DMS79 (cell line): ENCODE results near the gene ATP11B.

ENCODE experiments used
- DNase-seq: peaks from one replicate; lab custom pipeline; 2025; lab: John Stamatoyannopoulos, UW

ATP11B gene

DNA sequence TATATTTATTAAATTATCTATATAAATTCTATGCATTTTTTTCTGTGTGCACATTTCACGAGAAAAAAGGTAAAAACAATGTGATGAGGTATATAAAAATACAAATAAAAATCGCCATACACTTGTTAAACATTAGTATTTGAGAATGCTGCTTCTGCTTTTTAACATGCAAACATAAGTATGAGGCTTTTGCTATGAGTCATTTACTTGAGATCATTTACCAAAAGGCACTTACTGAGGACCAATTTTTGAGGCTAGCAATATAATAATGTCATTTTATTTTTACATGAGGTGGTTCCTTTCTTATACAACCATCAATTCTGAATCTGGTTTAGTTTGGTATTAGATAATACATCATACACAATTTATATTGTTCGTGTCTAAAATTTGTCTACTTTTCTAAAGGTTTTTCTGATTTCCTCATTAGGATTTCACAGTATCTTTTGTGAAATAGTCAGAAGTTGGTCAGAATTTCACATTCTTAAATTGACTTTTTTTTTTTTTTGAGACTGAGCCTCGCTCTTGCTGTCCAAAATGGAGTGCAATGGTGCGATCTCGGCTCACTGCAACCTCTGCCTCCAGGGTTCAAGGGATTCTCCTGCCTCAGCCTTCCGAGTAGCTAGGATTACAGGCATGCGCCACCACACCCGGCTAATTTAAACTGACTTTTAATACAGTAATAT lies 161.4 kb downstream of the ATP11B start:
- no peak for DNase-seq

DNA sequence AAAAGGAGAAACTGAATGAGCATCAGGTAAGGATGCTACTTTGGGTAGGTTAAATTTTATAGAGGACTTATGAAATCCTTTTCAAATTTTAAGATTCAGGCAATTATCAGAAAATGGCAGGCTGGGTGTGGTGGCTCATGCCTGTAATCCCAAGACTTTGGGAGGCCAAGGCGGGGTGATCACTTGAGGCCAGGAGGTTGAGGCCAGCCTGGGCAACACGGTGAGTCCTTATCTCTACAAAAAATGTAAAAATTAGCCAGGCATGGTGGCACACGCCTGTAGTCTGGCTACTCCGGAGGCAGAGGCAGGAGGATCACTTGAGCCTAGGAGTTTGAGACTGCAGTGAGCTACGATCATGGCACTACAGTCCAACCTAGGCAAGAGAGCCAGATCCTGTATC lies 163.9 kb downstream of the ATP11B start:
- DNase-seq: no peak

DNA sequence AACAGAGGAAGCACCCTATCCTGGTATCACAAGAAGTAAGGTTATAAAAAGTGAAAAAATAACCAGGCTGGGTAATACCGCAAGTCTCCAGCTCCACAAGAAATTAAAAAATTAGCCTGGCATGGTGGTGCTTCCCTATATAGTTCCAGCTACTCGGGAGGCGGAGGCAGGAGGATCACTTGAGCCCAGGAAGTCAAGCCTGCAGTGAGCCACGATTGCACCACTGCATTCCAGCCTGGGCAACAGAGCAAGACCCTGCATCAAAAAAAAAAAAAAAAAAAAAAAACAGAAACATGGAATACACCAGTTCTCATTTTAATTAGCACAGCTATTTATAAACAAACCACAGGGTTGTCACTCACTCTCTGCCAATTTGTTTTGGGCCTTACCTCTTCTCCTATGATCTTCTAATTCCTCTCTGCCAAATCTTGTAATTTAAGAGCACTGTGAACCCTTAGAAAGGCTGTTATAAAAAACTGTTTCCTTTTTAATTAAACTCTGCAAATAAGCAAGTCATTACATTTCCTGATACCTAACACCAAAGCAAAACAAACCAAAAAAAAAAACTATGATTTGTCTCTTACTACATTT lies 164.5 kb downstream of the ATP11B start:
- no peak for DNase-seq

DNA sequence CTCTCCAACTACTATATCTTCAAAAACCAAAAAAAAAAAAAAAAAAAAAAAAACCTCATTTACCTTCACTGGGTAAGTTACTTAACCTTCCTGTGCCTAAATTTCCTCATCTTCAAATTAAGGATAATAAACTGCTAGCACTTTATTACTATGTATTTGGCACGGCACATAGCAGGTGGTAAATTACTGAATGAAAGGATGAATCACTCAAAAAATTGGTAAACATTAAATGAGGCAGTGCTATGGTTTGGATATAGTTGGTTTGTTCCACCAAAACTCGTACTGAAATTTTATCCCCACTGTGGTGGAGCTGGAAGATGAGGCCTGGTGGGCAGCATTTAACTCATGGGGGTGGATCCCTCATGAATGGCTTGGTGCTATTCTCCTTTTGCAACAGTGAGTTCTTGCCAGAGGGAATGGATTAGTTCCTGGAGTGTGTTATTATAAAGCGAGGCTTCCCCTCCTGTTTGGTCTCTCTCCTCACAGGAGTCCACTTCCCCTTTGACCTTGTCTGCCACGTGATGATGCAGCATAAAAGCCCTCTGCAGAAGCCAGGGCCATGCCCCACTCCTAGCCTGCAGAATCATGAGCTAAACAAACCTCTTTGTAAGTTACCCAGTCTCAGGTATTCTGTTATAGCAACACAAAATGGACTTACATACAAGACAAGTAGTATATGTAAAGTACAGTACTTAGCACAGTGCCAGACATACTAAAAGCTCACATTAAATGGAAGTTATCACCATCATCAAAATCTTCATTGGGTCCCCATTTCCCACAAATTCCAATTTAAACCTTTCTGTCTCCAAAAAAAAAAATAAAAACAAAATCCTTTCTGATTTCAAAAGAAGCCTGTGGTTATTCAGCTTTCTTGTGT lies 166.4 kb downstream of the ATP11B start:
- no peak for DNase-seq

DNA sequence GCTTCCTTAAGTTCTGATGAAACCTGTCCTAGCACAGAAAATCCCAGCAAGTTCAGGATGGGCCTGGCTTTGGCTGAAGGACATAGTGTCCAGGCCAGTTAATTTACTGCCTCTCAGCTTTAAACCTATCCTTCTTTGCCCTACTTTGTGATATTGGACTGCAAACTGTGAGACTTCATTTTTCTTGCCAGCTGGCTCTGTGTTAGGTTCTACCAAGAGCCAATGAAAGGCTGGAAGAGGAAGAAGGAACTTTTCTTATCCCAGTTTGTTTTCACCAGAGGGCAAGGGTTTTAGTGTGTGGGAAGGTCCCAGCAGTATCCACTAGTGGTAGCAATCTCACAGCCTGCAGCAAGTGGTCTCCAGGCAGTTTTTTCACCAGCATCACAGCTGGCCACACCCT lies 168.9 kb downstream of the ATP11B start:
- no peak for DNase-seq

DNA sequence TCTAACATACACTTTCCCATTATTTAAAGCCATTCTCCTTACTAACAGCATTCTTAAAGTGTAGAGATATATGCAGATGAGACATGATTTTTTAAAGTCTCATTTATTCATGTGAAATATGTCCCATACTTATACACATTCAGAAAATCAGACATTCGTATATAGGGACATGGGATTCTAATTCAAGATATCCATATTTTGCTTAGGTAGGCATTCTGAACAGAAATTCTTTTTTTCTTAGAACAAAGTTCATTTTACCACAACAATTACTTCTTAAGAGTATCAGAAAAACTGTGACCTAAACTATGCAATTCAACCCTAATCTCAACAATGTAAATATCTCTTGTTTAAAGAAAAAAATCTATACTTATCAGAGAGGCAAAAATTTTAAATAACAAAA lies 170.9 kb downstream of the ATP11B start:
- DNase-seq: no peak

DNA sequence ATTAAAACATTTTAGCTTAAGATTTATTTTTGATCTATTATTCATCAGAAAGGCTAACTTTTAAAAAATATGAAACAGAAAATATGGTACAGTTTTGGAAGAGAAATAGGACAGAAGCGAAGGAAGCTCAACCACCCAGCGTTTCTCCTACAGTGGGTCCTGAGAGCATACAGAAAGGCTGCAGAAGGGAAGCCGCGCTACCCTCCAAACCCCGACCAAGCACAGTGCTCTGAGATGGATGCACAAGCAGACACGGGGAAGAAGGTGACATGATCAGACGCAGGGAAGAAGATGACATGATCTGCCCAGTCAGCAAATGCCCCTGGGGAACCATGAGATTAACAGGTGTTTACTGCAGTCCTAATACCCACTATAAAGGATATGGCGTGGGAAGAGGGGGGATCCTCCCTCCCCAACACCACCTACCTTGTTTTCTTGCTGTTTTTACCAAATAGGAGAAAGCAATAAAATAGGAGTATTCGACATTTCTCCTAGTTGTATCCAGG lies 172.6 kb downstream of the ATP11B start:
- no peak for DNase-seq

DNA sequence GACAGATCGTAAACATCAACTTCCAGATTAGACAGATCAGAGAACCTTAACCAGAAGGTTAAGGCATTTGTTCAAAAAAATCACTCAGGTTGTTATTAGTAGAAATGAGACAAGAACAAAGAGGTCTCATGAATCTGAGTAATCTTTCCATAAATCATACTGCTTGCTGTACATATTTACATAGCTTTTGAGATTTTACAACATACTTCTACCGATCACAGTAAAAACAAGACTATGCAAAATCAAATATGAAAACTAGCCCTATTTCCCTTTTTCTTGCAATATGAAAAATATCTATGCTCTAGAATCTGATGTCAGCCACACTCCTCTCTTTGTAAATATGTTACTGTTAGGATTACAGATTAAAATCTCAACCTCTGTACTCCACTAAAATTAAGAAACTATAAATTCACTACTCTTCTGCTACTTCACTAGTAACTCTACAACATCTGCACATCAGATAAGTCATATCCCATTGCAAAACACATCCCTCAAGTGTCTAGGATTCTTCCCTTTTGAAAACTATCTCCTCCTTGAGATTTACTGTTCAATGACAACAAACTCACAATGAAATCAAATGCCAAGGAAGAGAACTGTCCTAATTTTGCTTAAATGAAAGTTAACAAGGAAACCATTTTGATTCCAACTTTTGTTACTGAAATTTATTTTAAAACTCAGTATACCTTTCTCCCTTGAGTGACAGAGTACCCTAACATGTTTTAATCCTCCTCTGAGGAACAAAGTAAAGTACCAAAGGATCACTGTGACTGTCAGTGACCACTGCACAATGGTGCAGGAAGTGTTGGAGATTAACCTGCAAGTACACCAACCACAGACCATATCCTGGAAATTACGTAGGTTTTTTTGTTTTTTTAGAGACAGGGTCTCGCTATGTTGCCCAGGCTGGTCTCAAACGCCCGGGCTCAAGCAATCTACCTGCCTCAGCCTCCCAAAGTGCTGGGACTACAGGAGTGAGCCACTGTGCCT lies 174.2 kb downstream of the ATP11B start:
- DNase-seq: no peak

DNA sequence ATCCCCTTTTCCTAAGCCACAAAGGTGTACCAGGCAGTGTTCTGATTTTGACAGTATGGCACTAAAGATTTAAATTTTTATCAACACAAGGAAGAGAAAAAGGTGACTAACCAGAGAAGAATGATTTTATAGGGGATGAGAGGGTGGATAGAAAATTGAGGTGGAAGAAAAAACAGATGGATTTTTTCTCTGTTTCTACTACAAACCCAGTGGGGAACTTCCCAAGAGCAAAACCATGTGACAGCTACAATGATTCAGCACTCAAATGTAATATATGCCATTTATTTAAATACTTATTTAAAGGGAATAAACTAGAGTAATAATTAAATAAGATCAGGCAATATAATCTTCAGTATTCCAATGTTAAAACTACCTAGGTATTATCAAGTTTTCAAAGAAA lies 176.0 kb downstream of the ATP11B start:
- no peak for DNase-seq

DNA sequence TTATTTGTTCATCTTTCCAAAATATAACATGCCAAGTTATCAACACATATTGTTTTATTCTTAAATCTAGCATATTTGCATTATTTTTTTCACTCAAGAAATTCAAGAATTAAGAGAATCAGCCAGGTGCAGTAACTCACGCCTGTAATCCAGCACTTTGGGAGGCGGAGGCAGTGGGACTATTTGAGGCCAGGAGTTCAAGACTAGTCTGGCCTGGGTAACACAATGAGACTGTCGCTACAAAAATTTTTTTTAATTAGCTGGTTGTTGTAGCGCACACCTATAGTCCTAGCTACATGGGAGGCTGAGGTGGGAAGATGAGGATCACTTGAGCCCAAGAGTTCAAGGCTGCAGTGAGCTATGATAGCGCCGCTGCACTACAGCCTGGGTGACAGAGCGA lies 176.5 kb downstream of the ATP11B start:
- DNase-seq: no peak

DNA sequence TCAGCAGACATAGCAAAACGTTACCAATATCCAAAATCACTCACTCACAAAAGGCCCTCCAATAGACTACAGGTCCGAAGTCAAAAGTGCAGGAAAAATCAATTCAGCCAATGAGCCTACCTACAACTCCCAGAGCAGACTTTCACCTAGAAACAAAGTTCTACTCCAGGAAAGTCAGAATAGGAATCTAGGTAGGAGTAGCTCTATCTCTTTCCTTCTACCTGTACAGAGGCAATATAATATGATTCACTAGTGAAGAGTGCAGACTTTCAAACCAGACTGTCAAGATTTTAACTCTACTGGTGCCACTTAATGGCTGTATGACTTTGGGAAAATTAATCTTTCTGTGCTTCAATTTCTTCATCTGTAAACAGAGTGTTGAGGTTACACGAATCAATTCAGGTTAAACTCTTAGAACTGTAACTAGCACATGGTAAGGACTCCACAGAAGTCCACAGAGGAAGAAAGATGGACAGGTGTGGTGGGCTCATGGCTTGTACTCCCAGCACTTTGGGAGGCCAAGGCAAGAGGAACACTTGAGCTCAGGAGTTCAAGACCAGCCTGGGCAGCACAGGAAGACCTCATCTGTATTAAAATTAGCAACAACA lies 177.6 kb downstream of the ATP11B start:
- DNase-seq: no peak
